AG10803 (cell line): ENCODE results near the gene PRDM16.

ENCODE experiments used
- DNase-seq: peaks from one replicate; pipeline ENCODE4 v3.0.0; 2010; ENCODE audit warnings: low read depth
- H3K4me3 ChIP-seq: 2 replicates; pipeline ENCODE4 v1.5.1; 2011; ENCODE audit warnings: mild to moderate bottlenecking, low read length, control low read depth
- TF ChIP-seq, protein P1 (sequence below): conservative IDR thresholded peaks from 2 replicates; pipeline ENCODE4 v1.5.1; 2011; ENCODE audit warnings: mild to moderate bottlenecking, low read length, control low read depth, inconsistent platforms

PRDM16 gene

DNA sequence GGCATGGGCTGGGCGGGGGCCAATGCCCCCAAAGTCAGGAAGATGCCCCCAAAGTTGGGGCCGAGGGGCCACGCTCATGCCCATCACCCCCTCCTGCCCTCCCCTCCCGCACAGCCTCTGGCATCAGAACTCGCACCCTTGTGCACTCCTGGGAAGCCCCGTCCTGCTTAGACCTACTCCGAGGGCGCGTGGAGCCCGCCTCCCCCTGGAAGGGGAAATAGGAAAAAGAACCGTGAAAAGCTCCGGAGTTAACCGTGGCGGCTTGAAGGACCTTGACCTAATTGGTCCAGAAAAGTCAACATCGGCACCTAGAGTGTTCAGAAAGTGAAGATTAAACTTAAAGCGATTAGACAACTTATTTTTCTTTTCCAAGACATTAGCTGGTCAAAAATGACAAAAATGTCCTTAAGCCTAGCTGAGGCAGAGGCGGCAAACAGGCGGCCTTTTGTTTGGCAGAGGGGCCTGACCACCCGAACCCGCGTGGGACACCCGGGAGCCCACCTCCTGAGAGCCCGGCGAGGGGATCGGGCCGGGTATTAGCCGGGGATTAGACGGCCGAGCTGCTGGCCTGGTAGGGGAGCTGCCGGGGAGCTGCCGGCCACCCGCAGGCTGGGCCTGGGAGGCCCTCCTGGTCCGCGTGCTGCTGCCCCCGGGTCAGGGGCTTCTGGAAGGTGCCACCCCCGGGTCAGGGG, 65.5 kb downstream of the PRDM16 start:
- DNase-seq: no peak
- no peak overlapping the region for H3K4me3 ChIP-seq
- TF ChIP-seq, protein P1, sequence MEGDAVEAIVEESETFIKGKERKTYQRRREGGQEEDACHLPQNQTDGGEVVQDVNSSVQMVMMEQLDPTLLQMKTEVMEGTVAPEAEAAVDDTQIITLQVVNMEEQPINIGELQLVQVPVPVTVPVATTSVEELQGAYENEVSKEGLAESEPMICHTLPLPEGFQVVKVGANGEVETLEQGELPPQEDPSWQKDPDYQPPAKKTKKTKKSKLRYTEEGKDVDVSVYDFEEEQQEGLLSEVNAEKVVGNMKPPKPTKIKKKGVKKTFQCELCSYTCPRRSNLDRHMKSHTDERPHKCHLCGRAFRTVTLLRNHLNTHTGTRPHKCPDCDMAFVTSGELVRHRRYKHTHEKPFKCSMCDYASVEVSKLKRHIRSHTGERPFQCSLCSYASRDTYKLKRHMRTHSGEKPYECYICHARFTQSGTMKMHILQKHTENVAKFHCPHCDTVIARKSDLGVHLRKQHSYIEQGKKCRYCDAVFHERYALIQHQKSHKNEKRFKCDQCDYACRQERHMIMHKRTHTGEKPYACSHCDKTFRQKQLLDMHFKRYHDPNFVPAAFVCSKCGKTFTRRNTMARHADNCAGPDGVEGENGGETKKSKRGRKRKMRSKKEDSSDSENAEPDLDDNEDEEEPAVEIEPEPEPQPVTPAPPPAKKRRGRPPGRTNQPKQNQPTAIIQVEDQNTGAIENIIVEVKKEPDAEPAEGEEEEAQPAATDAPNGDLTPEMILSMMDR: no peak

DNA sequence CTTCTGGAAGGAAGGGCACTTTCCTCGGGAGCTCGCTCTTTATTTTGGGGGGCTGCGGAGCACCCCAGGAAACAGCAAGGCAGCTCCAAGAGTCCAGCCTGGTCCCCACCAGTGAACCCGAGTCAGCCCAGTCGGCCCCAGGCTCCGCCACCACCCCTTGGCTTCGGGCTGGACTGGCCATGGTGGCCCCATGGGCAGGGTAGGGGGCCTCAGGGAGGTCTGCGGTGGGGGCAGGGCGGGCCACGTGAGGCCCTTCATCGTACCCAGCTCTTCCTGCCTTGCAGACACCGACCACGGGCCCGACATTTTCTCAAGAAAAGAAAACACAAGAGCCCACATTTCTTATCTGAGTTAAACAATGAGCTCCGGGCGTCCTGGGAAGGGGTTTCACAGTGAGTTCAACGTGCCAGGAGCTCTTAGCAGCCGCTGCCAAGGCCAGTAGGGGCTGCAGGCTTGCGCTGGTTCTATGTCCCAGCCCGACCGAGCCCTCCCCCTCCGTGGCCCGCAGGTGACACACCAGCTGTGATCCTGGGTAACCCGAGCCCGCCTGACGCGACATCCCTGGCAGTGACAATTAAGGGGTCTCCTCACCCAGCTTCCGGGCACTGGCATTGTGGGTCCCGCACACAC, 66.2 kb downstream of the PRDM16 start:
- TF ChIP-seq, protein P1: no peak
- DNase-seq: no peak

DNA sequence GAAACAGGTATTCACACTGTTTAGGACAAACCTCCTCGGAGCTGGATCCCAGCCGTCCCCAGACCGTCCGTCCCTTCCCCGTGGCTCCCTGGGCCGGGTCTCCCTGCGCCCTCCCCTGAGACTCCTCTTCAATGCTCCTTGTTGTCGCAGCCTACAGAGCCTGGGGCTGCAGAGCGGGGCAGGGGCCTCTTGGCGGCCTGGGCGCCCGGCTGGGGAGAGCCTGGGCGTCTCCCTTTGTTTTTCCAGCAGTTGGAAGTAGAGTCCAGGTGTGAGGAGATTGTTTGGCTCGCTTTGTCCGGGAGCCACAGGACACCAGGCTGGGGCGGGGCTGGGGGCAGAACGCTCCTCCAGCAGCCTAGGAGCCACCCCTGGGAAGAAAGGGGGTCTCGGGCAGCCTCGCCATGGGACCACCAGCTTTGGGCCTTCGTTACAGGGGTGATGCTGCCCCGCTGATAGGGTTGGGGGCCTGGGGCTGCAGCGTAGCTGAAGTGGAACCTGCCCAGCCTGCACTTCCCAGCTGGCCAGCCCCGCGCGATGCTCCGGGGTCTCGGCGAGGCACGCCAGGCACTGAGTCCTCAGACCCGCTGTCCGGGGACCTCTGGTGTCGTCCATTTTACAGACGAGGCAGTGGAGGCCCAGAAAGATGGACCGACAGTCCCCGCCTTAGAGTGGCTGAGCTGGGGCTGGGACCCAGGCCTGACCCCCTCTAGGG, 66.9 kb downstream of the PRDM16 start:
- no peak for DNase-seq
- H3K4me3 ChIP-seq: no peak overlapping the region
- TF ChIP-seq, protein P1: no peak

More for the DNA sequence above, 66.2 kb downstream of the PRDM16 start:
- H3K4me3 ChIP-seq: no peak overlapping the region

DNA sequence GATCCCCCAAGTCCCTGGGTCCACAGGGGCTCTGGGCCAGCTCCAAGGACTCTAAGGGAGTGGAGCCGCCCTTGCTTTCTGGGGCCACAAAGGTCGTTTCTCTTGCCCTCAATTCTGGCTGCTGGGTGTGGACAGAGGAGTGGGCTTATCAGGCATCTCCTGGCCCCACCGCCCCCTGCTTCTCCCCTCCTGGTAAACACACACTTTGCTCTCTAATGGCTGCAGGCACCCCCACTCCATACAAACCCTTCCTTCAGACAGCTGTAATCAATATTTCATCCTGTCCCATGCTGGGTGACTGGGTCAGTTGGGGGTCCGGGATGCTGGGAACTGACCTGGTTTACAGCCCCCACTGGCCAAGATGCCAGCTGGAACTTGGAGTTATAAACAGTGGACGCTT, 67.5 kb downstream of the PRDM16 start:
- DNase-seq: no peak
- TF ChIP-seq, protein P1: no peak
- no peak overlapping the region for H3K4me3 ChIP-seq

GRCh38 chr1:3137111-3138100, 68.4 kb downstream of the PRDM16 start:
- no peak for DNase-seq
- TF ChIP-seq, protein P1: no peak
- no peak overlapping the region for H3K4me3 ChIP-seq

GRCh38 chr1:3138623-3139151, 69.7 kb downstream of the PRDM16 start:
- H3K4me3 ChIP-seq: no peak overlapping the region
- DNase-seq: no peak
- TF ChIP-seq, protein P1: no peak
